ENCODE measurements around the gene RGS3.

GRCh38 chr9:113546566-113546965, 83.0 kb downstream of the RGS3 start:
- TF ChIP-seq ZNF8 (CRISPR knock-in tag; IDR thresholded peaks at IDR 0.05) (no peak), PATZ1 (CRISPR knock-in tag; IDR thresholded peaks at IDR 0.05; ENCODE audit: borderline replicate concordance) (no peak)
